ENCODE data around the gene LHFPL3. TPM values are rescaled to one million over a fixed set of nuclear protein-coding genes. Genes with fewer than 3 reads are reported as not detected.

The LHFPL3 gene
- total and polyA plus RNA-seq, 2 experiments from 2014 or later, result 0.24 TPM; not detected in 1

DNA sequence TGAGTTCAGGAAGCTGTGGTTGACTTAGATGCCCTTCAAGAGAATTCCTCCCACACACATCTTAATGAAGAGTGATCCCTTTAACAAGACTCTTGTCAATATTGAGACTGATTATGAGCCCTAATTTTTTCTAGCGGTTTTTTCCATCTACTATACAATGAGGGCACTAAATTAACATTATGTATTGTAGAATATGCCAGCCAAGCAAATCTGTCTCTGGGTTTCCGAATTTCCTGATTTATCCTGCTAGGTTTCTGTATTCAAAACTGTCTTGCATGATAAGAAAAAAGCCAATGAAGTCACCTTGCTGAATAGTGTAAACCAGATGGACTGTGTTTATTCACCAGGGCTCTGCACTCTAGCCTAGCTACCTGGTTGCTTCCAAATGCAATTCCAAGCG is 461.4 kb downstream of the LHFPL3 start:
- Histone ChIP-seq H3K4me2 (no peak overlapping the region), H3F3A (replicated peaks; ENCODE audit: low read depth) (no peaks in the 10 kb centered on the region), H3K4me3 (no peak overlapping the region), H3K27ac (ENCODE audit: low read depth) (no peak overlapping the region), H3K9me2 (ENCODE audit: insufficient read depth) (peaks cover 6% of the 10 kb centered on the region; the same call in 1 of the 2 replicates), H2AFZ (no peak overlapping the region), H3K79me2 (replicated peaks; ENCODE audit: insufficient read depth) (no peaks in the 10 kb centered on the region), H3K27me3 (ENCODE audit: insufficient read depth) (no peaks in the 10 kb centered on the region), H3K4me1 (ENCODE audit: insufficient read depth) (no peaks in the 10 kb centered on the region), H4K20me1 (replicated peaks; ENCODE audit: insufficient read depth) (no peaks in the 10 kb centered on the region), H3K36me3 (ENCODE audit: insufficient read depth) (no peaks in the 10 kb centered on the region)
- TF ChIP-seq NANOG (IDR thresholded peaks at IDR 0.05; ENCODE audit: borderline replicate concordance) (no peak), ZNF114 (CRISPR knock-in tag; IDR thresholded peaks at IDR 0.05) (no peak), EZH2 (IDR thresholded peaks at IDR 0.05; ENCODE audit: low read depth, unreplicated experiment) (no peak), JUNB (IDR thresholded peaks at IDR 0.05; ENCODE audit: unreplicated experiment) (no peak), CREB1 (CRISPR knock-in tag; IDR thresholded peaks at IDR 0.05; ENCODE audit: low read depth) (no peak)
- TF ChIP-seq, protein P1, sequence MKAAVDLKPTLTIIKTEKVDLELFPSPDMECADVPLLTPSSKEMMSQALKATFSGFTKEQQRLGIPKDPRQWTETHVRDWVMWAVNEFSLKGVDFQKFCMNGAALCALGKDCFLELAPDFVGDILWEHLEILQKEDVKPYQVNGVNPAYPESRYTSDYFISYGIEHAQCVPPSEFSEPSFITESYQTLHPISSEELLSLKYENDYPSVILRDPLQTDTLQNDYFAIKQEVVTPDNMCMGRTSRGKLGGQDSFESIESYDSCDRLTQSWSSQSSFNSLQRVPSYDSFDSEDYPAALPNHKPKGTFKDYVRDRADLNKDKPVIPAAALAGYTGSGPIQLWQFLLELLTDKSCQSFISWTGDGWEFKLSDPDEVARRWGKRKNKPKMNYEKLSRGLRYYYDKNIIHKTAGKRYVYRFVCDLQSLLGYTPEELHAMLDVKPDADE (IDR thresholded peaks at IDR 0.05), result no peak
- TF ChIP-seq, protein P2, sequence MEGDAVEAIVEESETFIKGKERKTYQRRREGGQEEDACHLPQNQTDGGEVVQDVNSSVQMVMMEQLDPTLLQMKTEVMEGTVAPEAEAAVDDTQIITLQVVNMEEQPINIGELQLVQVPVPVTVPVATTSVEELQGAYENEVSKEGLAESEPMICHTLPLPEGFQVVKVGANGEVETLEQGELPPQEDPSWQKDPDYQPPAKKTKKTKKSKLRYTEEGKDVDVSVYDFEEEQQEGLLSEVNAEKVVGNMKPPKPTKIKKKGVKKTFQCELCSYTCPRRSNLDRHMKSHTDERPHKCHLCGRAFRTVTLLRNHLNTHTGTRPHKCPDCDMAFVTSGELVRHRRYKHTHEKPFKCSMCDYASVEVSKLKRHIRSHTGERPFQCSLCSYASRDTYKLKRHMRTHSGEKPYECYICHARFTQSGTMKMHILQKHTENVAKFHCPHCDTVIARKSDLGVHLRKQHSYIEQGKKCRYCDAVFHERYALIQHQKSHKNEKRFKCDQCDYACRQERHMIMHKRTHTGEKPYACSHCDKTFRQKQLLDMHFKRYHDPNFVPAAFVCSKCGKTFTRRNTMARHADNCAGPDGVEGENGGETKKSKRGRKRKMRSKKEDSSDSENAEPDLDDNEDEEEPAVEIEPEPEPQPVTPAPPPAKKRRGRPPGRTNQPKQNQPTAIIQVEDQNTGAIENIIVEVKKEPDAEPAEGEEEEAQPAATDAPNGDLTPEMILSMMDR (conservative IDR thresholded peaks at IDR 0.05; ENCODE audit: low read depth in 2 of 2), result no peak
- TF ChIP-seq, protein P3, sequence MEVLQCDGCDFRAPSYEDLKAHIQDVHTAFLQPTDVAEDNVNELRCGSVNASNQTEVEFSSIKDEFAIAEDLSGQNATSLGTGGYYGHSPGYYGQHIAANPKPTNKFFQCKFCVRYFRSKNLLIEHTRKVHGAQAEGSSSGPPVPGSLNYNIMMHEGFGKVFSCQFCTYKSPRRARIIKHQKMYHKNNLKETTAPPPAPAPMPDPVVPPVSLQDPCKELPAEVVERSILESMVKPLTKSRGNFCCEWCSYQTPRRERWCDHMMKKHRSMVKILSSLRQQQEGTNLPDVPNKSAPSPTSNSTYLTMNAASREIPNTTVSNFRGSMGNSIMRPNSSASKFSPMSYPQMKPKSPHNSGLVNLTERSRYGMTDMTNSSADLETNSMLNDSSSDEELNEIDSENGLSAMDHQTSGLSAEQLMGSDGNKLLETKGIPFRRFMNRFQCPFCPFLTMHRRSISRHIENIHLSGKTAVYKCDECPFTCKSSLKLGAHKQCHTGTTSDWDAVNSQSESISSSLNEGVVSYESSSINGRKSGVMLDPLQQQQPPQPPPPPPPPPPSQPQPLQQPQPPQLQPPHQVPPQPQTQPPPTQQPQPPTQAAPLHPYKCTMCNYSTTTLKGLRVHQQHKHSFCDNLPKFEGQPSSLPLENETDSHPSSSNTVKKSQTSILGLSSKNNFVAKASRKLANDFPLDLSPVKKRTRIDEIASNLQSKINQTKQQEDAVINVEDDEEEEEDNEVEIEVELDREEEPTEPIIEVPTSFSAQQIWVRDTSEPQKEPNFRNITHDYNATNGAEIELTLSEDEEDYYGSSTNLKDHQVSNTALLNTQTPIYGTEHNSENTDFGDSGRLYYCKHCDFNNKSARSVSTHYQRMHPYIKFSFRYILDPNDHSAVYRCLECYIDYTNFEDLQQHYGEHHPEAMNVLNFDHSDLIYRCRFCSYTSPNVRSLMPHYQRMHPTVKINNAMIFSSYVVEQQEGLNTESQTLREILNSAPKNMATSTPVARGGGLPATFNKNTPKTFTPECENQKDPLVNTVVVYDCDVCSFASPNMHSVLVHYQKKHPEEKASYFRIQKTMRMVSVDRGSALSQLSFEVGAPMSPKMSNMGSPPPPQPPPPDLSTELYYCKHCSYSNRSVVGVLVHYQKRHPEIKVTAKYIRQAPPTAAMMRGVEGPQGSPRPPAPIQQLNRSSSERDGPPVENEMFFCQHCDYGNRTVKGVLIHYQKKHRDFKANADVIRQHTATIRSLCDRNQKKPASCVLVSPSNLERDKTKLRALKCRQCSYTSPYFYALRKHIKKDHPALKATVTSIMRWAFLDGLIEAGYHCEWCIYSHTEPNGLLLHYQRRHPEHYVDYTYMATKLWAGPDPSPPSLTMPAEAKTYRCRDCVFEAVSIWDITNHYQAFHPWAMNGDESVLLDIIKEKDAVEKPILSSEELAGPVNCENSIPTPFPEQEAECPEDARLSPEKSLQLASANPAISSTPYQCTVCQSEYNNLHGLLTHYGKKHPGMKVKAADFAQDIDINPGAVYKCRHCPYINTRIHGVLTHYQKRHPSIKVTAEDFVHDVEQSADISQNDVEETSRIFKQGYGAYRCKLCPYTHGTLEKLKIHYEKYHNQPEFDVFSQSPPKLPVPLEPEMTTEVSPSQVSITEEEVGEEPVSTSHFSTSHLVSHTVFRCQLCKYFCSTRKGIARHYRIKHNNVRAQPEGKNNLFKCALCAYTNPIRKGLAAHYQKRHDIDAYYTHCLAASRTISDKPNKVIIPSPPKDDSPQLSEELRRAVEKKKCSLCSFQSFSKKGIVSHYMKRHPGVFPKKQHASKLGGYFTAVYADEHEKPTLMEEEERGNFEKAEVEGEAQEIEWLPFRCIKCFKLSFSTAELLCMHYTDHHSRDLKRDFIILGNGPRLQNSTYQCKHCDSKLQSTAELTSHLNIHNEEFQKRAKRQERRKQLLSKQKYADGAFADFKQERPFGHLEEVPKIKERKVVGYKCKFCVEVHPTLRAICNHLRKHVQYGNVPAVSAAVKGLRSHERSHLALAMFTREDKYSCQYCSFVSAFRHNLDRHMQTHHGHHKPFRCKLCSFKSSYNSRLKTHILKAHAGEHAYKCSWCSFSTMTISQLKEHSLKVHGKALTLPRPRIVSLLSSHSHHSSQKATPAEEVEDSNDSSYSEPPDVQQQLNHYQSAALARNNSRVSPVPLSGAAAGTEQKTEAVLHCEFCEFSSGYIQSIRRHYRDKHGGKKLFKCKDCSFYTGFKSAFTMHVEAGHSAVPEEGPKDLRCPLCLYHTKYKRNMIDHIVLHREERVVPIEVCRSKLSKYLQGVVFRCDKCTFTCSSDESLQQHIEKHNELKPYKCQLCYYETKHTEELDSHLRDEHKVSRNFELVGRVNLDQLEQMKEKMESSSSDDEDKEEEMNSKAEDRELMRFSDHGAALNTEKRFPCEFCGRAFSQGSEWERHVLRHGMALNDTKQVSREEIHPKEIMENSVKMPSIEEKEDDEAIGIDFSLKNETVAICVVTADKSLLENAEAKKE (CRISPR knock-in tag; IDR thresholded peaks at IDR 0.05), result no peak
- ATAC-seq (no peak), DNase-seq (ENCODE audit: low spot score) (no peak)
- H3K4me1 Mint-ChIP-seq, result peaks cover 2% of the 10 kb centered on the region
- no peak overlapping the region for H3K27ac Mint-ChIP-seq
- peaks cover 2% of the 10 kb centered on the region for H3K27me3 Mint-ChIP-seq (ENCODE audit: insufficient read depth, low read depth, poor library complexity)
- no peaks in the 10 kb centered on the region for H3K36me3 Mint-ChIP-seq (ENCODE audit: low read depth)
- H3K4me3 Mint-ChIP-seq, result no peak overlapping the region
- no peaks in the 10 kb centered on the region for H3K9me3 Mint-ChIP-seq
